Loucy (cell line): ENCODE measurements around the gene MAP3K6.

Source experiments
- H2AFZ ChIP-seq: fragments of 200-600 bp; sonication (generic); 2 replicates; pipeline ENCODE4 v1.6.0; 2016; ENCODE audit warnings: antibody characterized with exemption, mild to moderate bottlenecking, low read length, moderate library complexity
- H3F3A ChIP-seq: fragments of 200-600 bp; 2 replicates; pipeline ENCODE4 v1.6.0; 2016; ENCODE audit warnings: antibody characterized with exemption, low read depth, mild to moderate bottlenecking
- H3K27me3 ChIP-seq: fragments of 200-600 bp; sonication (generic); 2 replicates; pipeline ENCODE4 v1.6.1; 2014; ENCODE audit warnings: low read length, mild to moderate bottlenecking; ENCODE audit not compliant: insufficient read depth, poor library complexity, severe bottlenecking
- H3K36me3 ChIP-seq: fragments of 200-600 bp; sonication (generic); 2 replicates; pipeline ENCODE4 v1.6.1; 2016; ENCODE audit warnings: low read length; ENCODE audit not compliant: insufficient read depth
- H3K4me1 ChIP-seq: fragments of 200-600 bp; sonication (generic); 2 replicates; pipeline ENCODE4 v1.5.1; 2014; ENCODE audit warnings: low read length, mild to moderate bottlenecking; ENCODE audit not compliant: insufficient read depth, poor library complexity, severe bottlenecking
- H3K4me2 ChIP-seq: fragments of 200-600 bp; sonication (generic); 2 replicates; pipeline ENCODE4 v1.6.0; 2014; ENCODE audit warnings: antibody characterized with exemption, low read length, low read depth, mild to moderate bottlenecking; ENCODE audit not compliant: poor library complexity, severe bottlenecking
- H3K4me3 ChIP-seq: fragments of 200-600 bp; sonication (generic); 2 replicates; pipeline ENCODE4 v1.5.1; 2014; ENCODE audit warnings: low read length, mild to moderate bottlenecking, mixed read lengths; ENCODE audit not compliant: poor library complexity, severe bottlenecking
- H3K79me2 ChIP-seq: fragments of 200-600 bp; sonication (generic); 2 replicates; pipeline ENCODE4 v1.6.1; 2014; ENCODE audit warnings: low read length; ENCODE audit not compliant: insufficient read depth
- H3K9ac ChIP-seq: fragments of 200-600 bp; sonication (generic); 2 replicates; pipeline ENCODE4 v1.6.0; 2014; ENCODE audit warnings: mild to moderate bottlenecking, low read depth, low read length, moderate library complexity; ENCODE audit not compliant: poor library complexity, severe bottlenecking
- H3K9me2 ChIP-seq: fragments of 200-600 bp; sonication (generic); replicated peaks from 2 replicates; pipeline ENCODE4 v1.6.1; 2016; ENCODE audit warnings: low read depth, low read length, mixed read lengths
- H3K9me3 ChIP-seq: fragments of 200-600 bp; sonication (generic); 2 replicates; pipeline ENCODE4 v1.6.1; 2014; ENCODE audit warnings: mild to moderate bottlenecking, antibody characterized with exemption, low read length, low read depth; ENCODE audit not compliant: insufficient read depth
- H4K20me1 ChIP-seq: fragments of 200-600 bp; sonication (generic); 2 replicates; pipeline ENCODE4 v1.6.0; 2014; ENCODE audit warnings: antibody characterized with exemption, low read length, mild to moderate bottlenecking; ENCODE audit not compliant: insufficient read depth, poor library complexity, severe bottlenecking
- EZH2phosphoT487 ChIP-seq: fragments of 200-600 bp; IDR thresholded peaks from 2 replicates; pipeline ENCODE4 v1.6.1; 2018; ENCODE audit warnings: antibody characterized with exemption, mild to moderate bottlenecking, moderate library complexity, borderline replicate concordance
- TF ChIP-seq, protein P1 (sequence below): fragments of 200-600 bp; sonication (generic); conservative IDR thresholded peaks from 2 replicates; pipeline ENCODE4 v1.5.1; 2014; ENCODE audit warnings: mild to moderate bottlenecking, antibody characterized with exemption, low read length

MAP3K6 gene

GRCh38 chr1:27394282-27394658 is 27.5 kb upstream of the MAP3K6 start:
- no peaks in the 10 kb centered on the region for H3K9me2 ChIP-seq
- no peaks in the 10 kb centered on the region for H4K20me1 ChIP-seq
- H3K4me1 ChIP-seq, result peaks cover 11% of the 10 kb centered on the region
- H3K4me3 ChIP-seq, result no peak overlapping the region
- no peaks in the 10 kb centered on the region for H3K79me2 ChIP-seq
- no peak overlapping the region for H2AFZ ChIP-seq
- H3K9ac ChIP-seq, result no peak overlapping the region
- no peaks in the 10 kb centered on the region for H3F3A ChIP-seq
- no peaks in the 10 kb centered on the region for H3K9me3 ChIP-seq
- no peak overlapping the region for H3K4me2 ChIP-seq
- no peaks in the 10 kb centered on the region for H3K36me3 ChIP-seq
- TF ChIP-seq, protein P1, sequence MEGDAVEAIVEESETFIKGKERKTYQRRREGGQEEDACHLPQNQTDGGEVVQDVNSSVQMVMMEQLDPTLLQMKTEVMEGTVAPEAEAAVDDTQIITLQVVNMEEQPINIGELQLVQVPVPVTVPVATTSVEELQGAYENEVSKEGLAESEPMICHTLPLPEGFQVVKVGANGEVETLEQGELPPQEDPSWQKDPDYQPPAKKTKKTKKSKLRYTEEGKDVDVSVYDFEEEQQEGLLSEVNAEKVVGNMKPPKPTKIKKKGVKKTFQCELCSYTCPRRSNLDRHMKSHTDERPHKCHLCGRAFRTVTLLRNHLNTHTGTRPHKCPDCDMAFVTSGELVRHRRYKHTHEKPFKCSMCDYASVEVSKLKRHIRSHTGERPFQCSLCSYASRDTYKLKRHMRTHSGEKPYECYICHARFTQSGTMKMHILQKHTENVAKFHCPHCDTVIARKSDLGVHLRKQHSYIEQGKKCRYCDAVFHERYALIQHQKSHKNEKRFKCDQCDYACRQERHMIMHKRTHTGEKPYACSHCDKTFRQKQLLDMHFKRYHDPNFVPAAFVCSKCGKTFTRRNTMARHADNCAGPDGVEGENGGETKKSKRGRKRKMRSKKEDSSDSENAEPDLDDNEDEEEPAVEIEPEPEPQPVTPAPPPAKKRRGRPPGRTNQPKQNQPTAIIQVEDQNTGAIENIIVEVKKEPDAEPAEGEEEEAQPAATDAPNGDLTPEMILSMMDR, result no peak
- no peak for TF ChIP-seq EZH2phosphoT487
- H3K27me3 ChIP-seq, result no peaks in the 10 kb centered on the region

DNA sequence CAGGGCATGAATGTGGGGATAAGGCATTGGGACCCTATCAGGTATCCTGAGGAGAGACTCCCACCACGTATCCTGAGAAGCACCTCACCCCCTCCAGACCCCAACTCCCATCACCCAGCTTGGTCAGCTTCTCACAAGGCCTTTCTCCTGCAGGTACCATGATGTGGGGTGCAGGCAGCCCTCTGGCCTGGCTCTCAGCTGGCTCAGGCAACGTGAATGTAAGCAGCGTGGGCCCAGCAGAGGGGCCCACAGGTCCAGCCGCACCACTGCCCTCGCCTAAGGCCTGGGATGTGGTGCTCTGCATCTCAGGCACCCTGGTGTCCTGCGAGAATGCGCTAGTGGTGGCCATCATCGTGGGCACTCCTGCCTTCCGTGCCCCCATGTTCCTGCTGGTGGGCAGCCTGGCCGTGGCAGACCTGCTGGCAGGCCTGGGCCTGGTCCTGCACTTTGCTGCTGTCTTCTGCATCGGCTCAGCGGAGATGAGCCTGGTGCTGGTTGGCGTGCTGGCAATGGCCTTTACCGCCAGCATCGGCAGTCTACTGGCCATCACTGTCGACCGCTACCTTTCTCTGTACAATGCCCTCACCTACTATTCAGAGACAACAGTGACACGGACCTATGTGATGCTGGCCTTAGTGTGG is 27.0 kb upstream of the MAP3K6 start:
- Histone ChIP-seq H2AFZ (no peak overlapping the region), H3K79me2 (no peaks in the 10 kb centered on the region), H3K9me2 (no peaks in the 10 kb centered on the region), H3F3A (no peaks in the 10 kb centered on the region), H3K36me3 (no peaks in the 10 kb centered on the region), H4K20me1 (no peaks in the 10 kb centered on the region), H3K9ac (no peak overlapping the region), H3K9me3 (no peaks in the 10 kb centered on the region), H3K4me2 (no peak overlapping the region), H3K4me1 (peaks cover 11% of the 10 kb centered on the region), H3K4me3 (no peak overlapping the region), H3K27me3 (no peaks in the 10 kb centered on the region)
- TF ChIP-seq, protein P1, result no peak
- TF ChIP-seq EZH2phosphoT487, result no peak

- Histone ChIP-seq H3K4me2 (peak overlapping the region; percentile 89), H3K36me3 (no peaks in the 10 kb centered on the region)
- TF ChIP-seq, protein P1, result no peak
- no peak for TF ChIP-seq EZH2phosphoT487
Observed at GRCh38 chr1:27392778-27393635, 26.2 kb upstream of the MAP3K6 start.

More at GRCh38 chr1:27392778-27393635, 26.2 kb upstream of the MAP3K6 start:
- H3K9ac ChIP-seq, result peak overlapping the region; percentile 61
- peaks cover 11% of the 10 kb centered on the region for H3K4me1 ChIP-seq
- 0 out of 2 replicates have a peak overlapping the region, but pooled peaks have one; percentile 51 for H2AFZ ChIP-seq
- H4K20me1 ChIP-seq, result no peaks in the 10 kb centered on the region
- no peaks in the 10 kb centered on the region for H3K9me2 ChIP-seq
- H3K27me3 ChIP-seq, result no peaks in the 10 kb centered on the region
- H3K4me3 ChIP-seq, result peak overlapping the region; percentile 72
- H3K9me3 ChIP-seq, result no peaks in the 10 kb centered on the region
- no peaks in the 10 kb centered on the region for H3K79me2 ChIP-seq
- H3F3A ChIP-seq, result no peaks in the 10 kb centered on the region
